ENCODE results near the gene HAL. TPM values are rescaled to one million over a fixed set of nuclear protein-coding genes. Genes with fewer than 3 reads are reported as not detected.

The HAL gene
- total and polyA plus RNA-seq, 2 of the 4 experiments (the other 2 are of a cell fraction): under 0.01 to 0.02 TPM

DNA sequence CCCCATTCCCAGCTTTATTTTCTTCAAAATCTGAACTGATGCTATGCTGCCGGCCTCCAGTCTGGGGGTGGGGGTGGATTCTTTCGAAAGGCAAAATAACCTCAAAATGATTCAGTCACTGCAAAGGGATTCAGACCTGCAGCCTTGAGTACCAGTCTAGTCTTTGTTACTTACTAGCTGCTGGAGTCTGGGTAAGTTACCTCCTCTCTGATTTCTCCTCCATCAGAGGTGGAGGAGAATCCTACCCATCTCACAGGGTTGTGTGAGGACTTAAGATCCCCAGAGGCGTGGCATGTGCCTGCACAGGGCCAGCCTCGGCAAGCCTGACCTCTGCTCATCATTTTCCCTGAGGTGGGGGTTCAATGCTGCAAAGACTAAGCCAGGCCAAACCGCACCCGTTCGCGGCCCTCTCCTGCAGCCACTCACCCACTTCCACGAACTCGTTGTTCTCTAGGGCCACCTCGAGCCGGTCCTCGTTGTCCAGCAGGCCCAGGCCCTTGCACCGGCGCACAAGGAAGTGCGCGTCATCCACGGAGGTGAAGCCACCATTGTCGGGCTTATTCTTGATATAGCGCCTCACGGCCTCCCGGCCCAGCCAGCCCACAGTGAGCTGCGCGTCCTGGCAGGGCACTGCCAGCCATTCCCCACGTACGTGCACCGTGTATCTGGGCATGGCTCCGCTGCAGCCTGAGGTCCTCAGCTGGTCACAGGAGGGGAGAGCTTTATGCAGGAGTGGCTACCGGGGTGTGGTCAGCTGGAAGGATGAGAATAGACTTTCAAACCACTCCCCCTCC lies 709 bp downstream of the HAL start (continued):
- TF ChIP-seq MAZ (IDR thresholded peaks at IDR 0.05; ENCODE audit: borderline replicate concordance, low read depth, low read length): no peak

DNA sequence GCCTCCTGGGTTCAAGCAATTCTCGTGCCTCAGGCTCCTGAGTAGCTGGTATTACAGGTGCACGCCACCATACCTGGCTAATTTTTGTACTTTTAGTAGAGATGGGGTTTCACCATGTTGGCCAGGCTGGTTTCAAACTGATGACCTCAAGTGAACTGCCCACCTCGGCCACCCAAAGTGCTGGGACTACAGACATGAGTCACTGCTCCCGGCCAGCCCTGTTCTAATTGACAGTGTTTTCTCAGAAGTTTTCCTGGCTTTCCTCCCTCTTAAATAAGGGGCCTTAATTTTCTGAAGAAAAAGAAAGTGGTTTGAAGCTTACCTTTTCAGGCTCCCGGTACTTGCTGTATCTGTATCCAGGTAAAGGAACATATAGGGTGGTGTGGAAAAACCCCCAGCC lies 1.7 kb downstream of the HAL start:
- Histone ChIP-seq H3K4ac (ENCODE audit: low read depth, low read length) (no peak overlapping the region), H2BK5ac (ENCODE audit: low read depth, low read length, poor library complexity, severe bottlenecking) (no peak overlapping the region), H2BK20ac (ENCODE audit: low read depth, low read length) (no peak overlapping the region), H4K5ac (ENCODE audit: low read depth, low read length) (no peak overlapping the region), H3K36me3 (ENCODE audit: control insufficient read depth, insufficient read depth, low read length) (no peaks in the 10 kb centered on the region), H4K91ac (ENCODE audit: insufficient read depth, low read depth, low read length) (no peak overlapping the region), H2AK5ac (ENCODE audit: low read depth, low read length) (no peak overlapping the region), H3K4me3 (ENCODE audit: insufficient read depth, low read depth, low read length) (no peak overlapping the region), H2BK15ac (ENCODE audit: low read depth, low read length) (no peak overlapping the region), H3K56ac (ENCODE audit: extremely low read depth, insufficient read depth, low read length) (no peak overlapping the region), H3K9me1 (ENCODE audit: insufficient read depth, low read length) (no peaks in the 10 kb centered on the region; the same call in 1 of the 2 replicates), H3K4me1 (ENCODE audit: control insufficient read depth, insufficient read depth, low read length) (no peaks in the 10 kb centered on the region), H2AK9ac (replicated peaks; ENCODE audit: low read depth, low read length, poor library complexity) (no peak overlapping the region), H3K18ac (ENCODE audit: low read depth, low read length) (no peak overlapping the region), H4K20me1 (ENCODE audit: insufficient read depth, low read length) (no peaks in the 10 kb centered on the region), H2BK120ac (ENCODE audit: low read depth, low read length) (no peak overlapping the region), H3K14ac (replicated peaks; ENCODE audit: low read depth, low read length) (no peak overlapping the region), H3K4me2 (ENCODE audit: low read depth, low read length) (no peak overlapping the region), H3K27ac (ENCODE audit: insufficient read depth, low read length) (no peak overlapping the region), H3K23ac (ENCODE audit: low read depth, low read length) (no peak overlapping the region), H3K27me3 (ENCODE audit: control insufficient read depth, insufficient read depth, low read length) (peaks cover 10% of the 10 kb centered on the region), H3K9me3 (ENCODE audit: control insufficient read depth, insufficient read depth, low read length) (no peaks in the 10 kb centered on the region), H2AFZ (replicated peaks; ENCODE audit: low read length, poor library complexity) (no peak overlapping the region), H3K9ac (ENCODE audit: low read depth, low read length) (no peak overlapping the region), H4K8ac (ENCODE audit: low read depth in 2 of 2, low read length in 2 of 2) (no peak overlapping the region), H3K79me1 (ENCODE audit: low read depth in 1 of 2, low read length in 2 of 2) (no peaks in the 10 kb centered on the region)
- in situ Hi-C loops (cut with MboI; ENCODE audit: low sequenced_read_pairs) (no loop called here), dilution Hi-C loops (cut with HindIII; ENCODE audit: low sequenced_read_pairs, unreplicated experiment) (no loop called here), intact Hi-C loops (cut with micrococcal nuclease) (no loop called here)
- ChIA-PET POLR2A (ENCODE audit: unreplicated experiment) (no interaction called here), CTCF (no interaction called here)
- no peak for ATAC-seq (ENCODE audit: low read depth)
- no CpG with 5 or more reads among the region's 5 CpGs for WGBS, 2 experiments (ENCODE audit: extremely low coverage in 2 of 2, insufficient read length in 1 of 2)
- TF ChIP-seq BHLHE40 (IDR thresholded peaks at IDR 0.05; ENCODE audit: low read depth, low read length): no peak
- TF ChIP-seq CEBPB (IDR thresholded peaks at IDR 0.05; ENCODE audit: low read depth, low read length): no peak
- no peak for TF ChIP-seq USF2 (IDR thresholded peaks at IDR 0.05; ENCODE audit: low read depth, low read length)
- TF ChIP-seq RAD21 (IDR thresholded peaks at IDR 0.05; ENCODE audit: low read length): no peak
- TF ChIP-seq NFE2L2 (IDR thresholded peaks at IDR 0.05; ENCODE audit: low read depth, low read length): no peak
- no peak for TF ChIP-seq RCOR1 (IDR thresholded peaks at IDR 0.05; ENCODE audit: insufficient replicate concordance, low read length)
- no peak for TF ChIP-seq MAZ (IDR thresholded peaks at IDR 0.05; ENCODE audit: borderline replicate concordance, low read depth, low read length)
- no peak for TF ChIP-seq ELK1 (IDR thresholded peaks at IDR 0.05; ENCODE audit: borderline replicate concordance, low read depth, low read length)
- no peak for TF ChIP-seq MAFK (IDR thresholded peaks at IDR 0.05; ENCODE audit: low read depth, low read length)
- TF ChIP-seq CTCF (conservative IDR thresholded peaks at IDR 0.05; ENCODE audit: low read depth, low read length): no peak
- no peak for TF ChIP-seq SMC3 (IDR thresholded peaks at IDR 0.05; ENCODE audit: low read depth, low read length)
- no TSS peak for BruUV-seq (replicated peaks)
- no peak for DNase-seq
